Loucy (cell line): ENCODE data around the gene RAB27A.

Source experiments
- H2AFZ ChIP-seq: fragments of 200-600 bp; sonication (generic); 2 replicates; pipeline ENCODE4 v1.6.0; 2016; ENCODE audit warnings: antibody characterized with exemption, mild to moderate bottlenecking, low read length, moderate library complexity
- H3F3A ChIP-seq: fragments of 200-600 bp; 2 replicates; pipeline ENCODE4 v1.6.0; 2016; ENCODE audit warnings: antibody characterized with exemption, low read depth, mild to moderate bottlenecking
- H3K27me3 ChIP-seq: fragments of 200-600 bp; sonication (generic); 2 replicates; pipeline ENCODE4 v1.6.1; 2014; ENCODE audit warnings: low read length, mild to moderate bottlenecking; ENCODE audit not compliant: insufficient read depth, poor library complexity, severe bottlenecking
- H3K36me3 ChIP-seq: fragments of 200-600 bp; sonication (generic); 2 replicates; pipeline ENCODE4 v1.6.1; 2016; ENCODE audit warnings: low read length; ENCODE audit not compliant: insufficient read depth
- H3K4me1 ChIP-seq: fragments of 200-600 bp; sonication (generic); 2 replicates; pipeline ENCODE4 v1.5.1; 2014; ENCODE audit warnings: low read length, mild to moderate bottlenecking; ENCODE audit not compliant: insufficient read depth, poor library complexity, severe bottlenecking
- H3K4me2 ChIP-seq: fragments of 200-600 bp; sonication (generic); 2 replicates; pipeline ENCODE4 v1.6.0; 2014; ENCODE audit warnings: antibody characterized with exemption, low read length, low read depth, mild to moderate bottlenecking; ENCODE audit not compliant: poor library complexity, severe bottlenecking
- H3K4me3 ChIP-seq: fragments of 200-600 bp; sonication (generic); 2 replicates; pipeline ENCODE4 v1.5.1; 2014; ENCODE audit warnings: low read length, mild to moderate bottlenecking, mixed read lengths; ENCODE audit not compliant: poor library complexity, severe bottlenecking
- H3K79me2 ChIP-seq: fragments of 200-600 bp; sonication (generic); 2 replicates; pipeline ENCODE4 v1.6.1; 2014; ENCODE audit warnings: low read length; ENCODE audit not compliant: insufficient read depth
- H3K9ac ChIP-seq: fragments of 200-600 bp; sonication (generic); 2 replicates; pipeline ENCODE4 v1.6.0; 2014; ENCODE audit warnings: mild to moderate bottlenecking, low read depth, low read length, moderate library complexity; ENCODE audit not compliant: poor library complexity, severe bottlenecking
- H3K9me2 ChIP-seq: fragments of 200-600 bp; sonication (generic); replicated peaks from 2 replicates; pipeline ENCODE4 v1.6.1; 2016; ENCODE audit warnings: low read depth, low read length, mixed read lengths
- H3K9me3 ChIP-seq: fragments of 200-600 bp; sonication (generic); 2 replicates; pipeline ENCODE4 v1.6.1; 2014; ENCODE audit warnings: mild to moderate bottlenecking, antibody characterized with exemption, low read length, low read depth; ENCODE audit not compliant: insufficient read depth
- H4K20me1 ChIP-seq: fragments of 200-600 bp; sonication (generic); 2 replicates; pipeline ENCODE4 v1.6.0; 2014; ENCODE audit warnings: antibody characterized with exemption, low read length, mild to moderate bottlenecking; ENCODE audit not compliant: insufficient read depth, poor library complexity, severe bottlenecking
- EZH2phosphoT487 ChIP-seq: fragments of 200-600 bp; IDR thresholded peaks from 2 replicates; pipeline ENCODE4 v1.6.1; 2018; ENCODE audit warnings: antibody characterized with exemption, mild to moderate bottlenecking, moderate library complexity, borderline replicate concordance
- TF ChIP-seq, protein P1 (sequence below): fragments of 200-600 bp; sonication (generic); conservative IDR thresholded peaks from 2 replicates; pipeline ENCODE4 v1.5.1; 2014; ENCODE audit warnings: mild to moderate bottlenecking, antibody characterized with exemption, low read length

The RAB27A gene

DNA sequence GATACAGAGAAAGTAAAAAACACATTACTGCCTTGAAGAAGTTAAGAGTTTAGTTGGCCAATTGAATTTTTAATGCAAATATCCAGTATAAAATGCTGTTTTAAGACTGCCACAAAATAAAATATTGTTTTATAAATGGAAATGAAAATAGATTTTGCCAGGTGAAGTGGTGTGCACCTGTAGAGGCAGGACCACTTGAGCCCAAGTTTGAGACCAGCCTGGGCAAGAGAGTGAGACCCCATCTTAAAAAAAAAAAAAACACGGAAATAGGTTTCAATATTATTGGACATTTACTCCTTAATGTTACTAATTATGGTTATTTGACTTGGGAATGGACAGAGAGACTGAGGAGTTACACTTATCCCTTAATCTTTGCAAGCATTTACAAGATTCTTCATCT is 31.4 kb upstream of the RAB27A start:
- Histone ChIP-seq H2AFZ (no peak overlapping the region), H3K4me3 (peak overlapping the region; percentile 93), H3K79me2 (peaks cover 70% of the 10 kb centered on the region), H3K36me3 (no peaks in the 10 kb centered on the region), H3K9me2 (no peaks in the 10 kb centered on the region), H3K9ac (peak overlapping the region; percentile 97), H3K4me1 (peaks cover 48% of the 10 kb centered on the region), H3F3A (no peaks in the 10 kb centered on the region), H3K4me2 (peak overlapping the region; percentile 95), H4K20me1 (no peaks in the 10 kb centered on the region), H3K27me3 (no peaks in the 10 kb centered on the region), H3K9me3 (no peaks in the 10 kb centered on the region)
- TF ChIP-seq EZH2phosphoT487 = no peak
- TF ChIP-seq, protein P1, sequence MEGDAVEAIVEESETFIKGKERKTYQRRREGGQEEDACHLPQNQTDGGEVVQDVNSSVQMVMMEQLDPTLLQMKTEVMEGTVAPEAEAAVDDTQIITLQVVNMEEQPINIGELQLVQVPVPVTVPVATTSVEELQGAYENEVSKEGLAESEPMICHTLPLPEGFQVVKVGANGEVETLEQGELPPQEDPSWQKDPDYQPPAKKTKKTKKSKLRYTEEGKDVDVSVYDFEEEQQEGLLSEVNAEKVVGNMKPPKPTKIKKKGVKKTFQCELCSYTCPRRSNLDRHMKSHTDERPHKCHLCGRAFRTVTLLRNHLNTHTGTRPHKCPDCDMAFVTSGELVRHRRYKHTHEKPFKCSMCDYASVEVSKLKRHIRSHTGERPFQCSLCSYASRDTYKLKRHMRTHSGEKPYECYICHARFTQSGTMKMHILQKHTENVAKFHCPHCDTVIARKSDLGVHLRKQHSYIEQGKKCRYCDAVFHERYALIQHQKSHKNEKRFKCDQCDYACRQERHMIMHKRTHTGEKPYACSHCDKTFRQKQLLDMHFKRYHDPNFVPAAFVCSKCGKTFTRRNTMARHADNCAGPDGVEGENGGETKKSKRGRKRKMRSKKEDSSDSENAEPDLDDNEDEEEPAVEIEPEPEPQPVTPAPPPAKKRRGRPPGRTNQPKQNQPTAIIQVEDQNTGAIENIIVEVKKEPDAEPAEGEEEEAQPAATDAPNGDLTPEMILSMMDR = no peak

DNA sequence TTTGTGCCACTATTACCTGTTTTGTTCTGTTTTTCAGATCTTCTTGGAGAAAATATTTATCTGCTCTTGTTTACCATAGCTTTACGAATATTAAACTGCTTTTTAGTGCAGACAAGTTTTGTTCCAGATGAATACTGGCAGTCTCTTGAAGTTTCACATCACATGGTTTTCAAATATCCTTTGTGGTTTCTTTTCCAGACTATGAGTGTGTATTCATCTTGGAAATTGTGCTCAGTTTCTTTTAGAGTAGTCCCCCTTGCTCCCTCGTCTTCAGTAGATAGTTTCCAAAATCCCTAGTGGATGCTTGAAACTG is 30.6 kb upstream of the RAB27A start:
- H3K9ac ChIP-seq = peak overlapping the region; percentile 97
- no peaks in the 10 kb centered on the region for H3F3A ChIP-seq
- H3K4me1 ChIP-seq = peaks cover 51% of the 10 kb centered on the region
- no peaks in the 10 kb centered on the region for H3K36me3 ChIP-seq
- peak overlapping the region; percentile 92; the same call in 1 of the 2 replicates for H2AFZ ChIP-seq
- H3K9me2 ChIP-seq = no peaks in the 10 kb centered on the region
- H3K4me3 ChIP-seq = peak overlapping the region; percentile 93
- no peaks in the 10 kb centered on the region for H4K20me1 ChIP-seq
- no peaks in the 10 kb centered on the region for H3K27me3 ChIP-seq
- peaks cover 74% of the 10 kb centered on the region for H3K79me2 ChIP-seq
- H3K9me3 ChIP-seq = no peaks in the 10 kb centered on the region
- H3K4me2 ChIP-seq = peak overlapping the region; percentile 95
- no peak for TF ChIP-seq EZH2phosphoT487
- TF ChIP-seq, protein P1 = no peak

DNA sequence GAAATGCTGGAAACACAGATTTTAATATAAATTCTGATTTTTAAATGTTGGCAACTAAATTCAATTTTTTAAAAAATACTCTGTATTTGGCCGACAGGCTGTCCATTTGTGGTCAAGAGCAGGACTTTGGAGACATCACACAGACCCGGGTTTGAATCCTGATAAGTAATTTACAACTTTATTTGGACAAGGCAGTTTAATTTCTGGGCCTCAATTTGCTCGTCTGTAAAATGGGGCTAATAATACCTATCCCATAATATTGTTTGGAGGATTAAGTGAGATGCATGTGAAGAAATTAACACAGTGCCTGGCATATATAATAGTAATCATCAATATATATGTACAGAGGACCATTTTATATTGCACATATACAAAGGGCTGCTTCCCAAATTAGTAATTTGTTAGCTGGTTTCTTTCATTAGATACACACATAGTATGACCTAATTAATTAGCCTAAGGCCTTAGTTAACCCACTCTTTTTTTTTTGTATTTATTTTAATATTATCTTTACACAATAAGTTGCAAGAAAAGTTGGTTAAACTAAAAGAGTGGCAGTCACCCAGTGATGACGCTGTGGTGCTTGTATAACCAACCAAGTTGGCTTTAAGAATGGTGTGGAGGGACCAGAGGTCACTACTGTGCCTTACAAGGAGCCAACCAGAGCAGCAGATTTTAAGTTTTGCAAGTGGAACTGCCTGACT is 30.1 kb upstream of the RAB27A start:
- peaks cover 54% of the 10 kb centered on the region for H3K4me1 ChIP-seq
- no peaks in the 10 kb centered on the region for H3K27me3 ChIP-seq
- no peaks in the 10 kb centered on the region for H3K9me2 ChIP-seq
- peaks cover 77% of the 10 kb centered on the region for H3K79me2 ChIP-seq
- no peaks in the 10 kb centered on the region for H3K9me3 ChIP-seq
- no peak for TF ChIP-seq EZH2phosphoT487
- TF ChIP-seq, protein P1 = no peak
- peak overlapping the region; percentile 92 for H2AFZ ChIP-seq
- no peaks in the 10 kb centered on the region for H3K36me3 ChIP-seq
- no peaks in the 10 kb centered on the region for H4K20me1 ChIP-seq
- H3K9ac ChIP-seq = peak overlapping the region; percentile 97
- H3K4me3 ChIP-seq = peak overlapping the region; percentile 93
- H3K4me2 ChIP-seq = peak overlapping the region; percentile 95
- H3F3A ChIP-seq = no peaks in the 10 kb centered on the region
